HCT116 (cell line): Measurements from ENCODE around the gene RASAL2. TPM values are rescaled to one million over a fixed set of nuclear protein-coding genes. Genes with fewer than 3 reads are reported as not detected.

ENCODE experiments used
- ATAC-seq: fragments of 200-7000 bp; cut with Tn5 transposase; 2 replicates; pipeline ENCODE4 v1.9.1; 2020; ENCODE audit warnings: mild to moderate bottlenecking, moderate library complexity
- BruUV-seq: library from RNA; stranded (reverse); fragments of 400-500 nt; replicated peaks from 2 replicates; lab custom pipeline; 2021; lab: Mats Ljungman, UMichigan
- CTCF ChIA-PET: fragments of 300-600 bp; sonication (Branson Sonifier 250); formaldehyde crosslinking; loops from one replicate; lab custom pipeline; 2021; ENCODE audit warnings: antibody characterized with exemption; lab: Charles Lee
- POLR2A ChIA-PET: fragments of 300-600, 350-600 bp; sonication (Branson Sonifier 250); formaldehyde crosslinking; loops from one replicate; lab custom pipeline; 2021; ENCODE audit warnings: antibody characterized with exemption; lab: Charles Lee
- RAD21 ChIA-PET, 2 experiments: fragments of 300-600 bp; sonication (Branson Sonifier 250); formaldehyde crosslinking; loops; one replicate each; lab custom pipeline; 2023; ENCODE audit warnings: low total read pairs in 2 of 2; ENCODE audit not compliant: uncharacterized antibody in 2 of 2, unreplicated experiment in 2 of 2, low non-redundant PET in 1 of 2; lab: Charles Lee
- DNase-seq: peaks from one replicate; pipeline ENCODE4 v3.0.0-alpha.2; 2010; ENCODE audit warnings: low read depth, low spot score
- H2AFZ ChIP-seq: fragments of 200-600 bp; shearing (Covaris generic), sonication (generic); 2 replicates; pipeline ENCODE4 v1.6.1; 2017; ENCODE audit warnings: low read depth, mixed run types, mixed read lengths, antibody characterized with exemption, low read length; ENCODE audit not compliant: poor library complexity, severe bottlenecking
- H3K27ac ChIP-seq: 2 replicates; pipeline ENCODE4 v1.5.1; 2012; ENCODE audit warnings: low read depth, low read length
- H3K27me3 ChIP-seq: fragments of 200-600 bp; sonication (generic); 2 replicates; pipeline ENCODE4 v1.6.1; 2016; ENCODE audit warnings: mixed run types, low read length, mixed read lengths; ENCODE audit not compliant: insufficient read depth
- H3K36me3 ChIP-seq, 2 experiments: fragments of 200-500 bp in 1 of 2; fragments of 200-600 bp in 1 of 2; sonication (Bioruptor generic) in 1 of 2; sonication (generic) in 1 of 2; 2 replicates each; pipeline versions ENCODE4 v1.5.1 to v1.6.1; 2014 to 2016; ENCODE audit warnings: low read length in 2 of 2, inconsistent platforms in 1 of 2, mixed read lengths in 1 of 2, mixed run types in 1 of 2; ENCODE audit not compliant: insufficient read depth in 2 of 2, control insufficient read depth in 1 of 2
- H3K4me1 ChIP-seq, 2 experiments: fragments of 200-600 bp in 1 of 2; sonication (generic) in 1 of 2; 2 replicates each; pipeline versions ENCODE4 v1.5.1 to v1.6.1; 2012 to 2017; ENCODE audit warnings: low read length in 2 of 2, inconsistent platforms in 1 of 2, mild to moderate bottlenecking in 1 of 2, mixed read lengths in 1 of 2, mixed run types in 1 of 2, moderate library complexity in 1 of 2; ENCODE audit not compliant: insufficient read depth in 2 of 2, control insufficient read depth in 1 of 2
- H3K4me2 ChIP-seq: fragments of 200-600 bp; sonication (generic); 2 replicates; pipeline ENCODE4 v1.6.1; 2017; ENCODE audit warnings: mixed run types, low read length, mixed read lengths
- H3K4me3 ChIP-seq, 2 experiments: fragments of 200-600 bp in 1 of 2; sonication (generic) in 1 of 2; replicated peaks in 1 of 2; 2 replicates each; pipeline ENCODE4 v1.5.1; 2011 to 2016; ENCODE audit warnings: low read length in 2 of 2, control low read depth in 1 of 2, low read depth in 1 of 2, mild to moderate bottlenecking in 1 of 2, mixed read lengths in 1 of 2, mixed run types in 1 of 2
- H3K79me2 ChIP-seq: fragments of 200-600 bp; sonication (generic); 2 replicates; pipeline ENCODE4 v1.6.1; 2017; ENCODE audit warnings: mild to moderate bottlenecking, mixed run types, low read length, moderate library complexity, mixed read lengths; ENCODE audit not compliant: insufficient read depth
- H3K9ac ChIP-seq: fragments of 200-600 bp; sonication (generic); 2 replicates; pipeline ENCODE4 v1.6.1; 2016; ENCODE audit warnings: low read length, mixed read lengths
- H3K9me2 ChIP-seq: fragments of 200-600 bp; sonication (generic), shearing (Covaris generic); 2 replicates; pipeline ENCODE4 v1.6.1; 2017; ENCODE audit warnings: mixed run types, mild to moderate bottlenecking, moderate library complexity; ENCODE audit not compliant: insufficient read depth
- H3K9me3 ChIP-seq, 2 experiments: fragments of 200-500 bp in 1 of 2; fragments of 200-600 bp in 1 of 2; sonication (Bioruptor generic) in 1 of 2; sonication (generic) in 1 of 2; 2 replicates each; pipeline ENCODE4 v1.6.1; 2014 to 2017; ENCODE audit warnings: low read length in 2 of 2, mixed read lengths in 2 of 2, inconsistent platforms in 1 of 2, low read depth in 1 of 2, mild to moderate bottlenecking in 1 of 2, mixed run types in 1 of 2, moderate library complexity in 1 of 2; ENCODE audit not compliant: control insufficient read depth in 1 of 2, insufficient read depth in 1 of 2
- H4K20me1 ChIP-seq: fragments of 200-600 bp; sonication (generic), shearing (Covaris generic); 2 replicates; pipeline ENCODE4 v1.6.1; 2017; ENCODE audit warnings: mixed run types, mild to moderate bottlenecking, moderate library complexity; ENCODE audit not compliant: insufficient read depth
- CBX3 ChIP-seq: IDR thresholded peaks from 2 replicates; pipeline ENCODE4 v1.6.1; 2012; ENCODE audit warnings: low read depth
- CEBPB ChIP-seq: IDR thresholded peaks from 2 replicates; pipeline ENCODE4 v1.6.1; 2012; ENCODE audit warnings: low read depth
- EGR1 ChIP-seq: IDR thresholded peaks from 2 replicates; pipeline ENCODE4 v1.6.1; 2012; ENCODE audit warnings: low read depth
- ELF1 ChIP-seq: IDR thresholded peaks from 2 replicates; pipeline ENCODE4 v1.6.1; 2012; ENCODE audit warnings: low read depth, borderline replicate concordance
- EZH2 ChIP-seq: fragments of 200-600 bp; sonication (generic); IDR thresholded peaks from 2 replicates; pipeline ENCODE4 v1.6.1; 2017; ENCODE audit warnings: antibody characterized with exemption, mixed run types
- EZH2phosphoT487 ChIP-seq: fragments of 200-600 bp; IDR thresholded peaks from 2 replicates; pipeline ENCODE4 v1.6.1; 2018; ENCODE audit warnings: antibody characterized with exemption, borderline replicate concordance
- FOSL1 ChIP-seq: IDR thresholded peaks from 2 replicates; pipeline ENCODE4 v1.6.1; 2012; ENCODE audit warnings: low read depth
- JUND ChIP-seq: IDR thresholded peaks from 2 replicates; pipeline ENCODE4 v1.6.1; 2012
- POLR2A ChIP-seq: IDR thresholded peaks from 2 replicates; pipeline ENCODE4 v1.7.0; 2011; ENCODE audit warnings: borderline replicate concordance; ENCODE audit not compliant: insufficient read depth, insufficient read length; ENCODE audit errors: extremely low read depth
- POLR2AphosphoS5 ChIP-seq: IDR thresholded peaks from 2 replicates; pipeline ENCODE4 v1.6.1; 2011; ENCODE audit warnings: mild to moderate bottlenecking, low read depth, low read length, moderate library complexity
- SP1 ChIP-seq: IDR thresholded peaks from 2 replicates; pipeline ENCODE4 v1.6.1; 2012; ENCODE audit warnings: low read depth
- TCF7L2 ChIP-seq: IDR thresholded peaks from 2 replicates; pipeline ENCODE4 v1.7.0; 2011; ENCODE audit warnings: borderline replicate concordance, inconsistent platforms; ENCODE audit not compliant: insufficient read depth, insufficient read length; ENCODE audit errors: extremely low read depth
- YY1 ChIP-seq: IDR thresholded peaks from 2 replicates; pipeline ENCODE4 v1.6.1; 2011; ENCODE audit warnings: low read length, low read depth, moderate library complexity, mild to moderate bottlenecking; ENCODE audit not compliant: insufficient replicate concordance; ENCODE audit errors: extremely low read depth
- ZFX ChIP-seq: fragments of 450-650 bp; IDR thresholded peaks from 2 replicates; pipeline ENCODE4 v1.6.1; 2017
- ZNF274 ChIP-seq: fragments of 200-500 bp; sonication (Bioruptor generic); IDR thresholded peaks from 2 replicates; pipeline ENCODE4 v1.6.1; 2014; ENCODE audit warnings: mild to moderate bottlenecking, low read depth, low read length, inconsistent platforms
- intact Hi-C: fragments of 100-400 bp; cut with micrococcal nuclease; formaldehyde crosslinking; loops from 2 replicates; pipeline ENCODE4 v1.10.0; 2022
- total RNA-seq: library from RNA; stranded (reverse); gene quantifications from one replicate; pipeline ENCODE4 v1.2.1, GENCODE V29; 2021; ENCODE audit not compliant: unreplicated experiment
- TF ChIP-seq, protein P1 (sequence below): IDR thresholded peaks from 2 replicates; pipeline ENCODE4 v1.6.1; 2011; ENCODE audit warnings: mild to moderate bottlenecking, low read length, moderate library complexity; ENCODE audit not compliant: insufficient replicate concordance; ENCODE audit errors: extremely low read depth
- TF ChIP-seq, protein P2 (sequence below): IDR thresholded peaks from 2 replicates; pipeline ENCODE4 v1.6.1; 2012
- TF ChIP-seq, protein P3 (sequence below): IDR thresholded peaks from 2 replicates; pipeline ENCODE4 v1.6.1; 2012; ENCODE audit warnings: low read depth

RASAL2 gene
- total RNA-seq, 1 experiment from 2014 or later, result 11.7 TPM

DNA sequence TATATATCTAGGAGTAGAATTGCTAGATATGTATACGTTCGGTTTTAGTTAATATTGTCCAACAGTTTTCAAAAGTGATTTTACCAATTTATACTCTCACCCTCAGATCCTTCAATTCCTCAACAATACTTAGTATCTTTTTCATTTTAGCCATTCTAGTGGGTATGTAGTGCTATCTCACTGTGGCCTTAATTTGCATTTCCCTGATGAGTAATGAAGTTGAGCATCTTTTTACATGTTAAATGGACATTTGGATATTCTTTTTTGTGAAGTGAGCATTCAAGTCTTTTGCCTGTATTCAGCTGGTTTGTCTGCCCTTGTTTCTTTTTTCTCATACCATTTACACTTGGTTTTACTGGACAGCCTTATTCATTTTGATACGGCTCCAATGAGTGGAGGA is 172.2 kb downstream of the RASAL2 start (continued):
- TF ChIP-seq, protein P1, sequence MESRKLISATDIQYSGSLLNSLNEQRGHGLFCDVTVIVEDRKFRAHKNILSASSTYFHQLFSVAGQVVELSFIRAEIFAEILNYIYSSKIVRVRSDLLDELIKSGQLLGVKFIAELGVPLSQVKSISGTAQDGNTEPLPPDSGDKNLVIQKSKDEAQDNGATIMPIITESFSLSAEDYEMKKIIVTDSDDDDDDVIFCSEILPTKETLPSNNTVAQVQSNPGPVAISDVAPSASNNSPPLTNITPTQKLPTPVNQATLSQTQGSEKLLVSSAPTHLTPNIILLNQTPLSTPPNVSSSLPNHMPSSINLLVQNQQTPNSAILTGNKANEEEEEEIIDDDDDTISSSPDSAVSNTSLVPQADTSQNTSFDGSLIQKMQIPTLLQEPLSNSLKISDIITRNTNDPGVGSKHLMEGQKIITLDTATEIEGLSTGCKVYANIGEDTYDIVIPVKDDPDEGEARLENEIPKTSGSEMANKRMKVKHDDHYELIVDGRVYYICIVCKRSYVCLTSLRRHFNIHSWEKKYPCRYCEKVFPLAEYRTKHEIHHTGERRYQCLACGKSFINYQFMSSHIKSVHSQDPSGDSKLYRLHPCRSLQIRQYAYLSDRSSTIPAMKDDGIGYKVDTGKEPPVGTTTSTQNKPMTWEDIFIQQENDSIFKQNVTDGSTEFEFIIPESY, result no peak
- TF ChIP-seq EZH2 (no peak), SP1 (no peak), POLR2A (no peak), ZFX (no peak), ZNF274 (no peak), ELF1 (no peak)
- TF ChIP-seq, protein P2, sequence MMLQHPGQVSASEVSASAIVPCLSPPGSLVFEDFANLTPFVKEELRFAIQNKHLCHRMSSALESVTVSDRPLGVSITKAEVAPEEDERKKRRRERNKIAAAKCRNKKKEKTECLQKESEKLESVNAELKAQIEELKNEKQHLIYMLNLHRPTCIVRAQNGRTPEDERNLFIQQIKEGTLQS, result no peak
- TF ChIP-seq, all 23 proteins: peak for 0

DNA sequence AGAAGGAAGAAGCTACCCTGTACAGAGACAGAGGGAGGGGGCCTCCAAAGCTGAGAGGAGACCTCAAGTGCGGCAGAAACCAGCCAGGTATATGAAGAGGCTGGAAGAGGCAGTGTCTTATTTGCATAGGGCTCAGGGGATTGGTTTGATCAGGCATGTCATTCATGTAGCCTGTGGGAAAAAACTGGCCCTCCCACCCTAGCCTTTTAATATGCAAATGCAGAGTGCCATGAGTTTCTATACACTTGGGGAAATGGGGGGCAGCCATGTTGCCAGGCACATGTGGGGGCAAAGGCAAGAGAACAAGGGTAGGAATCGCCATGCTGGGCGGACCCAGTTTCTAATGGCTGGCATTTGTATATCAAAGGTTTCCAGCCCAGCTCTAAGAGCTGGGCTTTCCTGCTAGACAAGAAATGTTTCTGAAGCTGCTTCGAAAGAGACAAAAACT is 172.7 kb downstream of the RASAL2 start:
- peaks cover 7 to 26% of the 10 kb centered on the region in 2 experiments for H3K4me1 ChIP-seq
- H3K27ac ChIP-seq, result no peak overlapping the region
- no peak overlapping the region for H3K4me3 ChIP-seq
- H2AFZ ChIP-seq, result no peak overlapping the region
- peak overlapping the region; percentile 67; the same call in 1 of the 2 replicates for H3K4me2 ChIP-seq
- no peaks in the 10 kb centered on the region for H3K36me3 ChIP-seq
- no peaks in the 10 kb centered on the region for H3K27me3 ChIP-seq
- H3K9me3 ChIP-seq, result no peaks in the 10 kb centered on the region
- no peak for DNase-seq
- ChIA-PET CTCF (no interaction called here), RAD21 (no interaction called here), POLR2A (no interaction called here)
- H4K20me1 ChIP-seq, result no peaks in the 10 kb centered on the region
- no peak for ATAC-seq
- BruUV-seq, result no TSS peak
- H3K9ac ChIP-seq, result no peak overlapping the region
- no peaks in the 10 kb centered on the region; the same call in 1 of the 2 replicates for H3K9me2 ChIP-seq
- H3K79me2 ChIP-seq, result no peaks in the 10 kb centered on the region
- intact Hi-C loops, result no loop called here
- TF ChIP-seq FOSL1 (no peak), EZH2 (no peak), SP1 (no peak), ZNF274 (no peak), EZH2phosphoT487 (no peak), POLR2AphosphoS5 (no peak), YY1 (no peak), EGR1 (no peak), TCF7L2 (no peak), JUND (no peak), CEBPB (no peak), CBX3 (no peak)
- TF ChIP-seq, protein P3, sequence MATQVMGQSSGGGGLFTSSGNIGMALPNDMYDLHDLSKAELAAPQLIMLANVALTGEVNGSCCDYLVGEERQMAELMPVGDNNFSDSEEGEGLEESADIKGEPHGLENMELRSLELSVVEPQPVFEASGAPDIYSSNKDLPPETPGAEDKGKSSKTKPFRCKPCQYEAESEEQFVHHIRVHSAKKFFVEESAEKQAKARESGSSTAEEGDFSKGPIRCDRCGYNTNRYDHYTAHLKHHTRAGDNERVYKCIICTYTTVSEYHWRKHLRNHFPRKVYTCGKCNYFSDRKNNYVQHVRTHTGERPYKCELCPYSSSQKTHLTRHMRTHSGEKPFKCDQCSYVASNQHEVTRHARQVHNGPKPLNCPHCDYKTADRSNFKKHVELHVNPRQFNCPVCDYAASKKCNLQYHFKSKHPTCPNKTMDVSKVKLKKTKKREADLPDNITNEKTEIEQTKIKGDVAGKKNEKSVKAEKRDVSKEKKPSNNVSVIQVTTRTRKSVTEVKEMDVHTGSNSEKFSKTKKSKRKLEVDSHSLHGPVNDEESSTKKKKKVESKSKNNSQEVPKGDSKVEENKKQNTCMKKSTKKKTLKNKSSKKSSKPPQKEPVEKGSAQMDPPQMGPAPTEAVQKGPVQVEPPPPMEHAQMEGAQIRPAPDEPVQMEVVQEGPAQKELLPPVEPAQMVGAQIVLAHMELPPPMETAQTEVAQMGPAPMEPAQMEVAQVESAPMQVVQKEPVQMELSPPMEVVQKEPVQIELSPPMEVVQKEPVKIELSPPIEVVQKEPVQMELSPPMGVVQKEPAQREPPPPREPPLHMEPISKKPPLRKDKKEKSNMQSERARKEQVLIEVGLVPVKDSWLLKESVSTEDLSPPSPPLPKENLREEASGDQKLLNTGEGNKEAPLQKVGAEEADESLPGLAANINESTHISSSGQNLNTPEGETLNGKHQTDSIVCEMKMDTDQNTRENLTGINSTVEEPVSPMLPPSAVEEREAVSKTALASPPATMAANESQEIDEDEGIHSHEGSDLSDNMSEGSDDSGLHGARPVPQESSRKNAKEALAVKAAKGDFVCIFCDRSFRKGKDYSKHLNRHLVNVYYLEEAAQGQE, result no peak
- TF ChIP-seq, protein P1, result no peak
- TF ChIP-seq, protein P2, result no peak
